ENCODE measurements around the gene AMDHD2.

AMDHD2 gene

DNA sequence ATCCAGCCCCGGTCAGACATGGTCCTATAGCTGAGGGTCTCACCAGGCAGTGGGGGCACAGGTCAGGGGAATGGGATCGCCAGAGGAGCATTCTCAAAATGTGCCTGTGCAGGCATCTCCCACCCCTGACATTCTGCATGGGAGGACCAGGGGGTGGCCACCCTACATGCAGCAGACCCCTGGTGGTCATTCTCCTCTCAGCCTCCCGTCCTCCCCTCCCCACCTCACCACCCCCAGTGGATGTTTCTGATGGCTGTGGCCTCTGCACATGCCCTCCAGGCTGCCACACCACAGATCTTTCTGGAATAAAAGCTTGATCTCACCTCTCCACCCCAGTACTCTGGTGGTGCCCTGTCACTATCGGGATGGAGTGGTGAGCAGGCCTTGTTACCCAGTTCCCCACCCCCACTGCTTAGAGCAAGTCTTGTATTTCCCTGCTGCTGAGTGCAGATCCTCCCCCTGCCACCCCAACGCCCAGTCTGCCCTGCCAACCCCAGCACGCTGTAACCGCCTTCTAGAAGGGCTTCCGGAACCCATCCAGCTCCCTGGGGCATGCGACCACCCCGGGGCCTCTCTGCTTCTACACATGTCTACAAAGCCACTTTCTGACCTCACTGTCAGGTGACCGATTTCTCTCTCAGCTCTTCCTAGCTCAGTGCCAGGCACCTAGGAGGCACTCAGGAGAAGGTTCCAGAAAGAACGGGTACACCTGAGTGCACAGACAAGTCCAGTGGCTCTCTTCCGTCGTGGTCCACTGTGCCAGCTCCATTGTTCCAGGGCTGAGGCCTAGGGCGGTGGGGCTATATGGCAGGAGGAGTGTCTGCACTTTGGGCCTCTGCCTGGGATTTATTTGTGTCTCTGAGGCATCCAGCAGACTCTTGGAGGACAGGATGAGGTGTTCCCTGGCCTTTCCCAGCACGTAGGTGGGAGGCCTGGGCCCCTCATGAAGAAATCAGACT, 36.0 kb upstream of the AMDHD2 start:
- no peak for DNase-seq

DNA sequence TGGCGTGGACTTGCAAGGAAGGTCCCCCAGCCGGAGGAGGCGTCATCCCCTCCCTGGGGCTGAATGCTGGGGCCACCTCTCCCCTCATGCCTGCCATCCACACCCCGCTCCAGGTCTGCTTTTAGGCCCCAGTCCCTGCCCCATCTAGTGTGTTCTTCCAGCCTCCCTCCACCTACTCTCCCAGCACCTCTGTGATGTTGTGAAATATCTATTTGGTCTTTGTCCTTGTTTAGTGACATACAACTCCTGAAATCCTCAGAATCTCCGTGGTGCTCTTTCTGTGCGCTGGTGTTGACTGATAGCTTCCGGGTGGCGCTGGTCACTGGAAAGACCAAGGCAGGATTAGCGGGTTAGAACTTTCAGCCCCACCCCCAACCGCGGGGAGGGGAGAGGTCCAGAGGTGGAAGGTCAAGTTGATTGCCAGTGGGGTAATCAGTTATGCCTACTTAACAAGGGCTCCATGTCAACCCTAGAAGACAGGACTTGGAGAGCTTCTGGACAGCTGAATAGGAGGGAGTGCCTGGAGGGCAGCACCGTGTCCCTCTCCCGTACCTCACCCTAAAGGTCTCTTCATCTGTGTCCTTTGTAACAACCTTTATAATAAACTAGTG, 35.2 kb upstream of the AMDHD2 start:
- DNase-seq: no peak

DNA sequence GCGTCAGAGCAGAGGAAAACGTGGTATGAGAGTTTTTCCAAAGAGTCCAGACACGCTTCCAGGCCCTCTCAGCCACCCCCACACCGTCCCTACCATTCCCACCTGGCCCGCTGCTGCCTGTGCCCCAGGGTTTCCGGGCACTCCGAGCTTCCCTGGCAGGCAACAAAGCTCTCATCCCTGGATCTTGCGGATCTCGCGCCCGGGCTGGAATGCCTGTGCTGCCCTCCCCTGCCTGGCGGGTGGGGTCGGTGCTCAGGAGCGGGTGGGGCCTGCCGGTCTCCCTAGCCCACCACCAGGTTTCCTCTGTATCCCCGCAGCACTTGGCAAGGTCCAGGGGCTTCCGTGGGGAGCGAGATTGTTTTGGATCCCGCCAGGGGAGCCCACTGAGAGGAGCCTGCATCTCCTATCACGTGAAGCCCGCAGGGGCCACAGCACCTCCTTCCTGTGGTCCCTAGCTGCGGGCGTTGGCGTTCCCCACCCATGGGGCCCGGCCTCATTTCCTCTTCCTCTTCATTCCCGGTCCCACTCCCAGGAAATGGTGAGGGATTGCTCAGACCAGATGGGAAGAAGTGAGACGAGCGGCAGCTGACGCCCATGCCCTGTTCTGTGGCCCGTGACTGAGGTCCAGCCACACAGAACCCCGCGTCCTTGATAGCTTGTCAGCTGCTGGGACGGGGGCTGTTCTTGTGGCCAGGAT, 34.2 kb upstream of the AMDHD2 start:
- DNase-seq: no peak

DNA sequence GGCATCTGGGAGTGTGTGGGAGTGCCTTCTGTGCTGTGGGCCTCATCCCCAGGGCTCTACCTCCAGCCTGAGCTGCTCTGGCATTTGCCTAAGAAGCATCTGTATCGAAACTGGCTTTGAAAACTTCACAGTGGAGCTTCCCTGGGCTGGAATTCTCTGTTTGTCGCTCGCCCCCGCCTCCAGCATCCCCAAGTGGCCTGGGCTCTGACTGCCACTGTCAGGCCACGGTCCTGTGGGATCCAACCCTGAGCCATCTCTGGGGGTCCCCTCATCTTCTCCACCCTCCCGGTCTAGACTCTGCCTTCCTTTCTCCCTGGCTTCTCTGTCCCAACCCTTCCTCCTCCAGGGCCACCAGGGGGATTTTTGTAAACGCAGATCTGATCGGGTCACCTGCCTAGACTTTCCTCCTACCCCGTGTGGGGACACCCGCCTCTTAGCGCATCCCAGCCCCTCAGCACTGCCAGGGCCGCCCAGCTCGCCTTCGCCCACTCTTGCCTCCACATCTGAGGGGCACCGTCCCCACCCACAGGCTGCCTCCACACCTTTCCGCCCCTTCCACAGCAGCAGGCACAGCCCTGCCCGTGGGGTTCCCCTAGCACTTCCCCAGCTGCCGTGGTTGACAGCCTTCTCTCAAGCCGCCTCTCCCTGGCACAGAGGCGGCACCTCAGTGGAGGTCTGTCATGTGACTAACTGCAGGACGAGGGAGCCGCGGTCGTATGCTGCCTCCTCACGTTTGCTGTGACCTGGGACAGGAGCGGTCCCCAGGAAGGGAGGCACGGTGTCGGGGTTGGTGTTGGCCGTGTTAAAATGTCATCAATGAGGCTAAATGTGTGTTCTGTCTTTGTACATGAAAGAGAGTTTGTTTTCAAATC, 33.3 kb upstream of the AMDHD2 start:
- DNase-seq: peak; percentile 53

DNA sequence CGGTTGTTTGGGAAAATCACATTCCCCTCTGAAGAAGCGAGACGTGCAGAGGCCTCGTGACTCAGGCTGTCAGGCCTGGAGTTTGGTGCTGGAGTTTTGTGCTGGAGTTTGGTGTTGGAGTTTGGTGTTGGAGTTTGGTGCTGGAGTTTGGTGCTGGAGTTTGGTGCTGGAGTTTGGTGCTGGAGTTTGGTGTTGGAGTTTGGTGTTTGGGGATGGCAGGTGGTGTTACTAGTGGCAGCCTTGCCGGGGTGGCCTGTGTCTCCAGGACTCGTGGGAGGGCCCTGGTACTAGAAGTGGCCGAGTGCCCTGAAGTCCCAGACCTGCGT, 32.7 kb upstream of the AMDHD2 start:
- DNase-seq: no peak

DNA sequence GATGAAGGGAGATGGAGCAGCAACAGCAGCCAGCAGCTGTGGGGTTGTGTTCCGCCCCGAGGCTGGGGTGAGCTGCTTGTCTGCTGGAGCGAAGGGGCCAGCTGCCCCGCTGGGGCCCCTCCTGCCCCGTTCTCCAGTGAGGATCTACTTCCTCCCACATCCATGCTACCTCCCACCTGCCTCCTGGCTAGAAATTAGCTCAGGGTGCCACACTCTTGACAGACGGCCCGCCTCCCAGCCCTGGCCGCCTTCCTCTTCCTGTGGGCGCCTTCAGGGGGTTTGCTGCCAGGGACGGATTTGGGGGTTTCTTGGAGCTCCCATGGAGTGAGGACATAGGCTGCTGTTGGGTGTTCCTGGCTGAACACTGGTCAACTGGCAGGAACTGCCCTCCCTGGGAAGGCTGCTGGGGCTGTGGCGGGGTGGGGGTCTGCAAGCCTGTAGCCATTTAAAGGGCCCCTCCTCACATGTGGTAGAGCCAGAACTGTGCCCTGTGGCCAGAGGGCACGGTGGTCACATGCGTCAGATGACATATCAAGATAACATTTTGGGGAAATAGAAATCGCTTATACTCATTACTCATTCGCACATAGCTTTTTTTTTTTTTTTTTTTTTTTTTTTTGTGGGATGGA, 32.2 kb upstream of the AMDHD2 start:
- no peak for DNase-seq

DNA sequence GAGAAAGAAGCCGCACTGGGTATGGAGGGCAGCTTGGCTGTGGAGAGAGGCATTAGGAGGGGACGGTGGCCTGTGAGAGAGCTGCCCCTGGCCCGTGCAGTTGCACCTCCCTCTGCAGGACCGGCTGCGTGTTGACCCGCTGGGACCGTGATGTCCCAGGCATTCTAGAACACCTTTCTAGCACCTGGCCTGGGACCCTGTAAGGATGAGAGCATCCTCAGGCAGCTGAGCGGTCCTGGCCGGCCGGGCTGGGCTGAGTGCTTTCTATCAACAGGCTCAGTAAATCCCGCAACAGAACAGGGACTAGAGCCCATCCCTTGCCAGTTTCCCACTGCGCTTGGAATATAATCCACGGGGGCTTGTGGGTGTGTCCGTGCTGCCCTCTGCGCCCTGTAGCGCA, 30.6 kb upstream of the AMDHD2 start:
- no peak for DNase-seq

DNA sequence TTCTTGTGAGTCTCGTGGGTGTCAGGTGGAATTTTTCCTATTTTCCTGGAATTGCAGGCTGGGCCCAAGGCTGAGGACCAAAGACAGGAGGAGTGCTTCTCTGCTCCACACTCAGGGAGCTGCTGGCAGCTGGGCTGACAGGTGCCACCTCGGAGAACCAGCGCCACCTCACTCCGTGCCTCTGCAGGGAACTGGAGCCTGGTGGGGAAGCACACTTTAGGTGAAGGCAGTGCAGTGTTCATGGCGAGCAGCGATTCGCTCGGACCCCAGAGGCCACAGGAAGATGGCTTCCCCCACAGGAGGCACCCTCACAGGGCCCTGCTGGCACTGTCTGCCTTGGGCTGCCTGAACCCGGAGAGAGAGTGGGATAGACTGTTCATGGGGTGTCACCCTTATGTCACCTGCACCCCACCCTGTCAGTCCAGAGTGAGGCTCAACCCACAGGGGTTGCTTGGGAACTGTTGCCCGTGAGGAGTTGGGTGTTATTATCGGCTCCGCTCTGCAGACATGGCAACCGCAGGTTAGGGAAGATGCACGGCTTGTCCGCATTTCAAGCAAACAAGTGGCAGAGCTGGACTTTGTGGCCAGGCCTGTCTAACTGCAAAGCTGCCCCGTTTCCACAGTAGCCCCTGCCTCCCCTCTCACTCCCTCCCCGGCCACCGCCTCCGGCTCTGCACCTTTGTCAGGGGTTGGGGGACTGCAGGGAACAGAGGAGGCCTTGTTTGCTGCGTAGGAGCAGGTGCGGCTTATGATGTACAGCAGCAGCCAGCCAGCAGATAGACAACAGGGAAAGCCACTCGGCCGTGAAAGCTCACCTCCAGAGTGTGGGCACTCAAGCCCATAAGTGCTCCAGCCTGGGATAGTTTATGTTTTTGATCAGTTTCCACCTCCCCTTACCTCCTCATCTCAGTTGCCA, 29.7 kb upstream of the AMDHD2 start:
- peak; percentile 90 for DNase-seq

DNA sequence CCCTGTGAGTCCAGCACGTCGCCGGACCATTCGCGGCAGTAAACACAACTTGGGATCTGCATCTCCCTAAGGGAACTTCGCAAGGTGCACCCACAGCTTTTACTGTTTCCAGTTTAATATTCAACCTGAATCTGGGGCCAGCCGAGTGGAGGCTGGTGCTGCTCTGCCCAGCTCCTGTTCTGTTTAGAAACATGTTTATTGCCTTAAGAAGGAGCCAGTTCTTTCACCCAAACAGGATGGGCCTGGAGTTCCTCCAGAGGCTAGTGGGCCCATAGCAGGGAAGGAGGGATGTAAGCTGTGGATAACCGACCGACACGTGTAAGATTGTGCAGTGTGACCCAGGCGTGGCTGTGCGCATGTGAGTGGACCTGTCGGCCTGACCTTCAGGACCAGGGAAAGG, 27.9 kb upstream of the AMDHD2 start:
- DNase-seq: no peak

DNA sequence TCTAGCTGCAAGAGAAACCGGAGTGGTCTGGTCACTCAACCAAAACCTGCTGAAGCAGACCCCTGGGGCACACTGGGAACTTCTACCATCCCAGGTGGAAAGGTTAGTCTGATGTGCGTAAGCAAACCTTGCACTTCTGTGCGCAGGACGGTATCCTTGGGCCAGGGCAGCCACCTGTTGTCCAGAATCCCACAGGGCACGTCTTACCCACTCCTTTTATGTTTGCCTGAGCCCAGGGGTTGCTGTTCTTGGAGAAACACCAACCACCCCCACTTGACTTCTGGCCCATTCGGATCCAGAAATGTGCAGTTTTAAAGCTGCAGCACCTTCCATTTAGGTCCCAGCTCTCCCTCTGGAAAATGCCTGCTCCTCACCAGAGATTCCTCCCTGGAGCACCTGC, 26.6 kb upstream of the AMDHD2 start:
- no peak for DNase-seq

DNA sequence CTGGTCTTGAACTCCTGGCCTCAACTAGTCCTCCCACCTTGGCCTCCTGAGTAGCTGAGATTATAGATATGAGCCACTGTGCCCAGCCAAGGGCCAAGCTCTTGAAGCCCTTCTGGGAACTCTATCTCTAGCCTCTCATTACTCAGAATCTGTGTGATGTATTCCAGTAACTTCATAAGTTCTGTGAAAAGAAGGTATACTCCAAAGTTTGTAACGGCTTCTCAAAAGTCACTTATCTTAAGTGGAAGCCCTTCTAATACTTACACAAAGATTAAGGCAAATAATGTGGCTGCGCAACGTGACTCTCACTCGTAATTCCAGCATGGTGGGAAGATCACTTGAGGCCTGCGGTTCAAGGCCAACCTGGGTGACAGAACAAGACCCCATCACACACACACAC, 25.6 kb upstream of the AMDHD2 start:
- no peak for DNase-seq

DNA sequence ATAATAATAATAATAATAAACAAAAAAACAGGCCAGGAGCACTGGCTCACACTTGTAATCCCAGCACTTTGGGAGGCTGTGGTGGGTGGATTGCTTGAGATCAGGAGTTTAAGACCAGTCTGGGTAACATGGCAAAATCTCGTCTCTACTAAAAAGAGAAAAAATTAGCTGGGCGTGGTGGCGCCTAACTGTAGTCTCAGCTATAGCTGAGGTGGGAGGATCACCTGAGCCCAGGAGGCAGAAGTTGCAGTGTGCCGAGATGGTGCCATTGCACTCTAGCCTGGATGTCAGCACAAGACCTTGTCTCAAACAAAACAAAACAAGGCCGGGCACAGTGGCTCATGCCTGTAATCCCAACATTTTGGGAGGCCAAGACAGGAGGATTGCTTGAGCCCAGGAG, 25.1 kb upstream of the AMDHD2 start:
- DNase-seq: no peak

DNA sequence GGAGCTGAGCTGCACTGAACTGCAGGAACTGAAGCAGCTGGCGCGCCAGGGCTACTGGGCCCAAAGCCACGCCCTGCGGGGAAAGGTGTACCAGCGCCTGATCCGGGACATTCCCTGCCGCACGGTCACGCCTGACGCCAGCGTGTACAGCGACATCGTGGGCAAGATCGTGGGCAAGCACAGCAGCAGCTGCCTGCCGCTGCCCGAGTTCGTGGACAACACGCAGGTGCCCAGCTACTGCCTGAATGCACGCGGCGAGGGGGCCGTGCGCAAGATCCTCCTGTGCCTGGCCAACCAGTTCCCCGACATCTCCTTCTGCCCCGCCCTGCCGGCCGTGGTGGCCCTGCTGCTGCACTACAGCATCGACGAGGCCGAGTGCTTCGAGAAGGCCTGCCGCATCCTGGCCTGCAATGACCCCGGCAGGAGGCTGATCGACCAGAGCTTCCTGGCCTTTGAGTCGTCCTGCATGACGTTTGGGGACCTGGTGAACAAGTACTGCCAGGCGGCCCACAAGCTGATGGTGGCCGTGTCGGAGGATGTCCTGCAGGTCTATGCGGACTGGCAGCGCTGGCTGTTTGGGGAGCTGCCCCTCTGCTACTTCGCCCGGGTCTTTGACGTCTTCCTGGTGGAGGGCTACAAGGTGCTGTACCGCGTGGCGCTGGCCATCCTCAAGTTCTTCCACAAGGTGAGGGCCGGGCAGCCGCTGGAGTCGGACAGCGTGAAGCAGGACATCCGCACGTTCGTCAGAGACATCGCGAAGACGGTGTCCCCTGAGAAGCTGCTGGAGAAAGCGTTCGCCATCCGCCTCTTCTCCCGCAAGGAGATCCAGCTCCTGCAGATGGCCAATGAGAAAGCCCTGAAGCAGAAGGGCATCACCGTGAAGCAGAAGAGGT, 23.7 kb upstream of the AMDHD2 start:
- DNase-seq: no peak

DNA sequence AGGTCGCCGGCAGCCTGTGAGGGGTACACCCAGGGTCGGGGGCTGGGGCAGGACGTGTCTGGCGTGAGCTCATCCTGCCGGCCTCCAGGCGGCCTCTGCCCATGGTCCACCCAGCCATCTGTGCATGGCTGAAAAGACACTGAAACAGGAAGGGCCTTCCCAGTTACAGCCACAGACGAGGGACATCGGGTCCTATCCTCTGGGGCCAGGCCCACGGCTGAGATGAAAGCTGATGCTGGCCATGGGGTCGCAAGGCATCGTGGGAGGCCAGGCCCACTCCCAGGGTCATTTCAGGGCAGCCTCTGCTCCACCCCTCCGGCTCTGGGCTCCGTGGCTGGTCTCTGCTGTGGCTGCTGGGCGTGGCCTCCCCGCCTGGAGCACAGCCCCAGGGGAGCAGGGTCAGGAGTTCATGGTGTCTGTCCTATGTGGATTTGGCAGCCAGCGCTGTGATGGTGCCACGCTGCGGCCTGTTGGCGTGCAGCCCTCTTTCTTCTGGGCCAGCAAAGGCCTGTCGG, 23.0 kb upstream of the AMDHD2 start:
- DNase-seq: peak; percentile 61

DNA sequence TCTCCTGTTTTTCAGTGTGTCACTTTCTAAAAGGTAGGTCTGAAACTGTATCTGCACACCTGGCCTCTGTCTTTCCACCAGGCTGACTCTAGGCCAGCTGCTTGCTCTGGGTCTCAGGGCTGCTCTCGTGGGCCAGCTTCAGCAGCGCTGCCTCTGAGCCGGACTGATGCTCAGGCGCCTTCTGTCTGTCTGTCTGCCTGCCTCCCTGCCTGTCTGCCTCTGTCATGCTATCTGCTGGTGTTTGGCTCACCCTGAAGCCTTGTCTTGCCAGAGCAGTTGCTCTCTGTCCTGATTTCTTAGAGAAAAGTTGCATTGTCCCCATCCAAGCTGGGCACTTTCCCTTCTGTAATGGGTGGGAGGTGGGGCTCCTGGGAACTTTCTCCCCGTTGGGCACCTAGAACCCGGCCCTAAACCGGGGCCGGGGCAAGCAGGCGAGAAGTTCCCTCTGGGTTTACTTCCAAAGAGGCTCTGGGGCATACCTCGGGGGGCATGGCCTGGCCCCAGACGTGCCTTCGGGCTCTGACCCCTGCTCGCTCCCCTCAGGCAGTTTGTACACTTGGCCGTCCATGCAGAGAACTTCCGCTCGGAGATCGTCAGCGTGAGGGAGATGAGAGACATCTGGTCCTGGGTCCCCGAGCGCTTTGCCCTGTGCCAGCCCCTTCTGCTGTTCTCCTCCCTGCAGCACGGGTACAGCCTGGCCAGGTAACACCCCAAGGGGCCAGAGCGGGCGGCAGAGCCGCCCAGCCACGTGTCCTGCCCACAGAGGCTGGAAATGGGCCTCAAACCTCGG, 22.3 kb upstream of the AMDHD2 start:
- no peak for DNase-seq

DNA sequence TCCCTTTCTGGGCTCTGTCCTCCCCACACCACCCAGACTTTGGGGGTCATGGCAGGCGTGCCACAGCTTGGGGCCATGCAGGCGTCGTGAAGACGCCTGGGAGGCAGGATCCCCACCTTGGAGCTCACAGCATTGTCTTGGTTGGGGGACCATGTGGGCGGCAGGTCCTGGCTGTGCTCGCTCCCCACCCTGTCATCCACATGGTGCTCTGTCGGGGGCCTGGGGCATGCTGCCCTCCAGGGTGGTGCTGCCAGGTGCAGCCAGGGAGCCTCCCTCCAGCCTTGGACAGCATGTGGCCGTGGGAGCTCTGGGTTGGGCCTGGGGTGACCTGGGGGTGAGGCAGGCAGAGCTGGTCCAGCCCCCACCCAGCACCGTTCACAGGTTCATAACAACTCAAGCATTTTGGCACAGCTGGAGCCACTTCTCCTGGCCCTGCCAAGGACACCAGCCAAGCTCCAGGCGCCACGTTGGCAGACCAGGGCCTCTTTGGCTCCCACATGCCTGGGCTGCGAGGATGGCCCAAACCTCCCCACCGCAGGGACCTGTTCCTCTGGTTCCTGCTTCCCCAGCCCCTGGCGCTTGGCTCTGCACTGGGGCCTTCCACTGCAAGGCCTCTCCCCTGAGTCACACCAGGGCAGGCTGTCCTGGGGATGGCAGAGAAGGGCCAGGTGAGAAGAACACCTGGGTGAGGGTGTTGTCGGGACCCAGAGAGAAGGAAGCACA, 21.5 kb upstream of the AMDHD2 start:
- DNase-seq: peak; percentile 41

DNA sequence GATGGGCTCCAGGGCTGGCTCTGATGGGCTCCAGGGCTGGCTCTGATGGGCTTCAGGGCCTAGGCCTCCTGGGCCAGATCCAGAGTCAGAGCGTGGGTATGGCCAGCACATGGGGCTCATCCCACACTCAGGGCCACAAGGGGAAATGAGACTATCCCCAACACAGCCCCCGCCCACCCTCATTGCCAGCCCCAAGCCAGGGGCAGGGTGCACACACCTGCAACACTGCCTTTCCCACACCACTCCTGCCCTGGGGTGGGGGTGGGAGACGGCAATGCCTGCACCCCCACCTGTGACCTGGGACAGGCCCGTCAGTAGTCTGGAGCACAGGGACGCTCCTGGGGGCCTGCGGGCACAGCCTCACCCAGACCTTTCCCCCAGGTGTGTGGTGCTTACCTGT, 20.7 kb upstream of the AMDHD2 start:
- no peak for DNase-seq

DNA sequence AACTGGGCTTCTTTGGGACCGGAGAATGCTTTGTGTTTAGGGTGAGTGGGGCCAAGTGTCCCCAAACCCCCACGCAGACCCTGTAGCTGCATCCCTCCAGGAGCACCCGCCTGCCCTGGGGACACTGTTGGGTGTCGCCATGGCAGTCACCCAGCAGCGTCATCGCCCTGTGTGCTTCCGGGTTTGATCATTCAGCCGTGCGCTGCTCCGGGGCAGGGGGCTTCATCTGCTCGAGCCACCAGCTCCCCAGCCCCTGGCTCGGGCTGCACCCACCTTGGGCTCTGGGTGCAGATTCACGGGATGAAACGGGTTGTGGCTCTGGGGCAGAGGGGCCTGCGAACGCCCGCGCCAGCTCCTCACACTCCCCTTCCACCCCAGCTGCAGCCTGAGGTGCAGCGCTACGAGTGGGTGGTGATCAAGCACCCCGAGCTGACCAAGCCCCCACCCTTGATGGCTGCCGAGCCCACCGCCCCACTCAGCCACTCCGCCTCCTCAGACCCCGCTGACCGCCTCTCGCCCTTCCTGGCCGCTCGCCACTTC, 20.2 kb upstream of the AMDHD2 start:
- DNase-seq: no peak
